ENCODE data around the gene CAMP.

DNA sequence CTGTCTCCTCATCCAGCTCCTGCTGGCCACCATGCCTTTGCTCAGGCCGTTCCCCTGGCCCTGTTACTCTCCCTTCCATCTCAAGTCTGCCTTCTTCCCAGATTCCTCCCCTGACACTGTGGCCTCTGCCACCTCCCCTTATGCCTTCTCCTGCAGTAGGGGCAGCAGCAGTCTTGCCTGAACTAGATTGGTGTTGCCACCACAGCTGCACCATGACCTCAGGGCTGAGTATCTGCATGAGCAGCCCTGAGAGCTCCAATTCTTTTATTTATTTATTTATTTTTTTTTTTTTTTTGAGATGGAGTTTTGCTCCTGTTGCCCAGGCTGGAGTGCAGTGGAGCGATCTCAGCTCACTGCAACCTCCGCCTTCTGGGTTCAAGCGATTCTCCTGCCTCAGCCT, 13.8 kb upstream of the CAMP start:
- no peak for TF ChIP-seq CTCF (conservative IDR thresholded peaks at IDR 0.05 in 1 of 2, IDR thresholded peaks at IDR 0.05 in 1 of 2; ENCODE audit: low read depth in 1 of 2, low read length in 2 of 2)
- no peak for TF ChIP-seq EZH2 (IDR thresholded peaks at IDR 0.05; ENCODE audit: low read length, missing control alignments)
